Measurements from ENCODE around the gene MRPS33.
A peak's percentile ranks its signal among the peaks of the same experiment; 100 is the strongest.

The MRPS33 gene

GRCh38 chr7:140998715-140999114, 16.0 kb downstream of the MRPS33 start:
- TF ChIP-seq CTCF (IDR thresholded peaks at IDR 0.05; ENCODE audit: extremely low read depth, insufficient read depth, missing control alignments) = no peak
- in situ Hi-C loops (cut with MboI; ENCODE audit: low pct_unique_long_range_greater_than_20kb, low sequenced_read_pairs, unreplicated experiment) = loop anchor here (10.0 to 25.0 kb wide), 2 partner anchors 184 to 486 kb away; no protein-coding TSS in a partner anchor
- DNase-seq (ENCODE audit: low spot score) = no peak

GRCh38 chr7:140992422-140992821, 22.3 kb downstream of the MRPS33 start:
- in situ Hi-C loops (cut with MboI; ENCODE audit: low pct_unique_long_range_greater_than_20kb, low sequenced_read_pairs, unreplicated experiment) = loop anchor here (10.0 to 25.0 kb wide), 2 partner anchors 178 to 480 kb away; no protein-coding TSS in a partner anchor
- TF ChIP-seq CTCF (IDR thresholded peaks at IDR 0.05; ENCODE audit: extremely low read depth, insufficient read depth, missing control alignments) = no peak
- no peak for DNase-seq (ENCODE audit: low spot score)

GRCh38 chr7:140990193-140990962, 24.4 kb downstream of the MRPS33 start:
- no peak for DNase-seq (ENCODE audit: low spot score)
- no peak for TF ChIP-seq CTCF (IDR thresholded peaks at IDR 0.05; ENCODE audit: extremely low read depth, insufficient read depth, missing control alignments)
- in situ Hi-C loops (cut with MboI; ENCODE audit: low pct_unique_long_range_greater_than_20kb, low sequenced_read_pairs, unreplicated experiment) = loop anchor here (10.0 to 25.0 kb wide), 2 partner anchors 176 to 478 kb away; no protein-coding TSS in a partner anchor

GRCh38 chr7:140989068-140989467, 25.7 kb downstream of the MRPS33 start:
- no peak for DNase-seq (ENCODE audit: low spot score)
- no peak for TF ChIP-seq CTCF (IDR thresholded peaks at IDR 0.05; ENCODE audit: extremely low read depth, insufficient read depth, missing control alignments)
- in situ Hi-C loops (cut with MboI; ENCODE audit: low pct_unique_long_range_greater_than_20kb, low sequenced_read_pairs, unreplicated experiment) = loop anchor here (25.0 kb wide), 1 partner anchor 477 kb away; no protein-coding TSS in a partner anchor

GRCh38 chr7:140983802-140984201, 30.9 kb downstream of the MRPS33 start:
- in situ Hi-C loops (cut with MboI; ENCODE audit: low pct_unique_long_range_greater_than_20kb, low sequenced_read_pairs, unreplicated experiment) = loop anchor here (25.0 kb wide), 1 partner anchor 472 kb away; no protein-coding TSS in a partner anchor
- TF ChIP-seq CTCF (IDR thresholded peaks at IDR 0.05; ENCODE audit: extremely low read depth, insufficient read depth, missing control alignments) = peak; percentile 34
- no peak for DNase-seq (ENCODE audit: low spot score)

GRCh38 chr7:140982508-140982907, 32.2 kb downstream of the MRPS33 start:
- in situ Hi-C loops (cut with MboI; ENCODE audit: low pct_unique_long_range_greater_than_20kb, low sequenced_read_pairs, unreplicated experiment) = loop anchor here (25.0 kb wide), 1 partner anchor 470 kb away; no protein-coding TSS in a partner anchor
- no peak for DNase-seq (ENCODE audit: low spot score)
- TF ChIP-seq CTCF (IDR thresholded peaks at IDR 0.05; ENCODE audit: extremely low read depth, insufficient read depth, missing control alignments) = no peak

Measured in GM13977 (cell line).